Activated naive CD4-positive, alpha-beta T cell treated with anti-CD3 and anti-CD28 coated beads, Interleukin-2, amount 50 U/mL, for 16 hours (primary cell): ENCODE results near the gene LYZL1.
"Not testable (repeated sequence)": the region's sequence is repeated elsewhere in the genome, so short reads cannot be mapped to it uniquely, and the experiment has no call there.

ENCODE experiments used
- DNase-seq: peaks from one replicate; pipeline ENCODE4 v3.0.0-alpha.2; 2020

LYZL1 gene

GRCh38 chr10:29265210-29265768, 23.6 kb upstream of the LYZL1 start:
- DNase-seq, result no peak

DNA sequence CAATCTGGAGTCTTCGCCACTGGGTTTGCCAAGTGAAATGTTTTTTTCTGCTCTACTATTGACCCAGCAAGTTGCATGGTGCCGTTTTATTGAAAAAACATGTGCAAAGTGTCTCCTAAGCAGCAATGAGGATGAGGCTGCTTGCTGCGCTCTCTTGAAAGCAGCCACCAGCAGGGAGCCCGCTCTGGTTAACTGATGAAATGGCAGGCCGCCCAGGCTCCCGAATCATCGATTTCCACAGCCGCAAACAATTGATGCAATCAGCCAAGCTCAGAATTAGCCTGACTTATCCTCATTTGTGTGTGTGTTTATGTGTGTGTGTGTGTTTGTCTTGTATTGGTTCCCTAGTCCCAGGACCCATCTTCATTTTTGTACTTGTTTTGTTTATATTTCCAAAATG, 22.2 kb upstream of the LYZL1 start:
- no peak for DNase-seq

GRCh38 chr10:29268011-29268410, 20.9 kb upstream of the LYZL1 start:
- DNase-seq, result no peak

DNA sequence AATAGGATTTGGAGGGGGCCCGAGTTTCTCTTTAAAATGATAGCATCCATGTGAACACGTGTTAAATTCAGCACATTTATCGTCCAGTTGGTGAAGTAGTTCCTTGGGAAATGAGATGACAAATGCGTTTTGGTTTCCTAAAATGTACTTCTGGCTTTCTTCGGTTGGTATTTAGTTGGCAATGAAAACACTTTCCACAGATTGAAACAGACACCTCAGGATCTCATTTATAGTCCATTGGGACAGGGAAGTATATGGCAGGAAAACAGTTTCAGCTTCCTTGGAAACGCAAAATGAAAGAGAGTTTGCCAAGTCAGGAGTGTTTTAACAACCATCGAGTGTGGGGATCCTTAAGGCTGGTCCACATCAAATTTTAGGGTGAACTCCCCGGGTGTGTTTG, 19.4 kb upstream of the LYZL1 start:
- DNase-seq, result no peak

- DNase-seq, result no peak
Observed at GRCh38 chr10:29270883-29271282, 18.0 kb upstream of the LYZL1 start.

- no peak for DNase-seq
Observed at GRCh38 chr10:29271877-29272276, 17.0 kb upstream of the LYZL1 start.

GRCh38 chr10:29273478-29273877, 15.4 kb upstream of the LYZL1 start:
- no peak for DNase-seq

- DNase-seq, result no peak
Observed at GRCh38 chr10:29276251-29276850, 12.5 kb upstream of the LYZL1 start.

- DNase-seq, result no peak
Observed at GRCh38 chr10:29277296-29277695, 11.6 kb upstream of the LYZL1 start.

- no peak for DNase-seq
Observed at GRCh38 chr10:29279779-29280487, 8.9 kb upstream of the LYZL1 start.

GRCh38 chr10:29280488-29280840, 8.4 kb upstream of the LYZL1 start:
- no peak for DNase-seq

DNA sequence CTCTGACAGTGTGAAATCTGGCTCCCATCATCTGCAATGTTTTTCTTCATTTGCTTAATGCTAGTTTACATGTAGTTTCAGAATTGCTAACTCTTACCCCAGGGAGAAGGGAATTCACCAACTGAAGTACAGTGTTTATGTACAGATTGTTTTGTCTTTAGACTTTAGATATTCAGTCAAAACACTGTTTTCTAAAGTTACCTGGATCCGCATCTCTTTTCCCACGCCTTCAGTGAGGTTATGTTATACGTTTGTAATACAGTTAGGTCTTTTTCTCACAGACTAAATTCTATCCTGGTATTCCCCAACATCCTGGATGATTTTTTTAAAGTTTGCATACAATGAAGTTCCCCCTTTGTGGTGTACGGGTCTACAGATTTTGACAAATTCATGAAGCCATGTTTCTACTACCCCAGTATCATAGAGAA, 3.2 kb upstream of the LYZL1 start:
- DNase-seq, result no peak

GRCh38 chr10:29287635-29288034, 1.2 kb upstream of the LYZL1 start:
- no peak for DNase-seq

DNA sequence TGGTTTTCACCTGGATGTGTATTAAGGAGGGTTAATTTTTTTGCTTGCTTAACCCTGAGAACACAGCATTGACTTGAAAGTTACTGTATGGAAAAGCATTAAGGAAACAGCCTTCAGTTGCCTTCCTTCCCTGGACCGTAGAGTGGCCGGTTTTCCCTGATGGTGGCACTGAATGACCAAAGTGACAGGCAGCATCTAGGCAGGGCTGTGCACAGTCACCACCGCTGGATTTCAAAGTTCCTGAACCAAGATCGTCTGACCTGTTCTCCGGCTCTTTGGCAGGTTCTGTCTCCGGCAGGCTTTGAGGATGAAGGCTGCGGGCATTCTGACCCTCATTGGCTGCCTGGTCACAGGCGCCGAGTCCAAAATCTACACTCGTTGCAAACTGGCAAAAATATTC, 2.7 kb downstream of the LYZL1 start:
- not testable (repeated sequence) for DNase-seq

DNA sequence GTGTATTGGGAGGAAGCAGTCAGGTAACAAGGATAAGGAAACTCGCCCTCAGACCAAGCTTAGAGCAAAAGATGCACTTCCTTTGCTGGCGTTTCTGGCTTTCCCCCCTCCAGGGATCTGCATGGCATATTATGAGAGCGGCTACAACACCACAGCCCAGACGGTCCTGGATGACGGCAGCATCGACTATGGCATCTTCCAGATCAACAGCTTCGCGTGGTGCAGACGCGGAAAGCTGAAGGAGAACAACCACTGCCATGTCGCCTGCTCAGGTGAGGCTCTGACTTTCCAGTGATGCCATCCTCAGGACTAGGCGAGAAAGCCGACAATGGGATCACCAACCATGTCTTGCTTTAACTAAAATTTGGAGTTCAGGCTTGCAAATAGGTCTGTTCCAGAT, 3.5 kb downstream of the LYZL1 start:
- DNase-seq, result not testable (repeated sequence)

DNA sequence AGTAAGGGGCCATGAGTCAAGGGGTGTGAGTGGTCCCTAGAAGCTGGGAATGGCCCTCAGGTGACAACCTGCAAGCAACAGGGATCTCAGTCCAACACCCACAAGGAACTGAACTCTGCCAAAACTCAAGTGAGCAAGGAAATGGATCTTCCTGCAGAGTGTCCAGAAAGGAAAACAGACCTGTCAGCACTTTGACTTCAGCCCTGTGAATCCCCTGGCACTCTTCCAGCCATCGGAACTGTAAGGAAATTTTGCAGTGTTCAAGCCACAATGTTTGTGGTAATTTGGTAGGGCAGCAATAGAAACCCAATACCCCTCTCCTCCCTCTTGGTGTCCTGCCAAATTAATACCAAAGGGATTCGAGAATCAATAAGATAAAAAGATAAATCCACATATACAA, 6.9 kb downstream of the LYZL1 start:
- DNase-seq, result no peak

DNA sequence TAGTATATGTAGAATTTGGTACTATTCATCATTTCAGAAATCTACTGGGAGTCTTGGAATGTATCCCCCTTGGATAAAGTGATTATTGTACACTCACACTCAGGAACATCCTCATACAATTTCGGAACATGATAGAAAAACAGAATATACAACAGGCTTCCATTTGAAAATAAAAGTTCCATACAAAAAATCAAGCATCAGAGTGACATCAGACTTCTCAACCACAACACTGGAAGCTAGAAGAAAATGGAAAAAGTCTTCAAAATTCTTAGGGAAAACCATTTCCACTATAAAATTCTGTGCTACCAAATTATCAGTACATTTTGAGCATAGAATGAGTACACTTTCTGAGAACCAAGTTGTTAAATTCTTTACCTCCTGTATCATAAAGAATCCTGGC, 8.8 kb downstream of the LYZL1 start:
- no peak for DNase-seq

DNA sequence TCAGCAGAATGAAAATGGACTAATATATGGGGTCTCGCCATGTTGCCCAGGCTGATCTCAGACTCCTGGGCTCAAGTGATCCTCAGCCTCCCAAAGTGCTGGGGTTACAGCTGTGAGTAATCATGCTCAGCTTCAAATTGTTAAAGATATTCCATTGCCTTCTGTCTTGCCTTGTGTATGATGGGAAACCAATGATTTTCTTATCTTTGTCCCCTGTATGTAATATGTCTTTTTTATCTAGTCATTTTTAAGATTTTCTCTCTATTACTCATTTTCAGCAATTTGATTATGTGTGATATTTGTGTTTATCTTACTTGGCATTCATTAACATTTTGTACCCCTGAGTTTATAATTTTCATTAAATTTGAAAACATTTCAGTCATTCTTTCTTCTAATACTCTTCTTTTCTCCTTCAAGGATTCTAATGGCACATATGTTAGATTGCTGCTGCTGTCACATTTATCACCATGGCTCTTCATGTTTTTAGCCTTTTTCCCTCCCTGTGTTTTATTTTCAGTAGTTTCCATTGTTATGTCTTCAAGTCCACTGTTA, 12.6 kb downstream of the LYZL1 start:
- DNase-seq, result no peak

GRCh38 chr10:29302499-29302898, 13.6 kb downstream of the LYZL1 start:
- no peak for DNase-seq

DNA sequence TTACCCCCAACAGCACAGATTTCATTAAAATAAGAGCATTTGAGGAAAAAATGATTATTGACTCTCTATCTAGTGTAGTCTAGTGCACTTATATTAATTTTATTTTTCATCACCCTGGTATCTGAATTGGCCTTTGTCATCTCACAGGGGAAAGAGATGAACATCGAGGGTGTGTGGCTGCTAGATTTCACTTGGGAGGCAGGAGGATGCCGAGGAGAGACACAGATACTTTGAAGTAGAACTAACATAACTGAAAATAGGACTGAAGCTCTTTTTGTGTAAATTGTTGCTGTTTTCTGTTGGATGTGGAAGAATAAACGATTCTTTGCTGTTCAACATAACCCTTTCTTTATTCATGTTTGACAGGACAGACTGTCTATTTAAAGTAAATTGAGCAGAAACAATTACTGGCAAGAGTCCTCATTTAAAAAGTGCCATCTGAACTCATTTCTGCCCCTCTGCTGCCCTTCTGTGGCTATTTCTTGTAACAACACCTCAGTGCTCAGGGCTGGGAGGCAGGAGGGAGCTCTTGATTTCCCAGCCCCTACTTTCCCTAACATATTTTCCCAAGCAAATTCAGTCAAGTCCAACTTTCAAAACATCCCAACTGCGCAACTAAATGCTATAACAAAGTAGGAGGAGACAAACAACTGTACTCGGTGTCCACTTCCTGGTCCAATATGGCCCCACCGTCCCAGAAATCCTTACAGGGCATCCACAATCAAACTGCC, 15.6 kb downstream of the LYZL1 start:
- DNase-seq, result no peak

DNA sequence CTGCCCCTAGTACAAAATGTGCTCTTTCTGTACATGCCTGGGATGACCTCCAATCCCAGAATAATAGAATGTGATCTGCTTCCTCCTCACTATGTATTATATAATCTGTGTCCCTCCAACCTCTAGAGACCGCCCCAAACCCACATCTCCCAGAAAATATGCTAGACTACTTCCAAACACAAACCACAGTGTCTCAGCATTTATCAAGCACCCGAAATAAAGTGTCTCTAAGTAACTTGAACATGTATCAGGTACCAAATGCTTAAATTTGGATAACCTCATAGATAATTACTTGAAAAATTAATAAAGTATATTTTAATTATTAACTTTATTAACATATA, 16.1 kb downstream of the LYZL1 start:
- DNase-seq, result no peak

- no peak for DNase-seq
Observed at GRCh38 chr10:29306688-29307087, 17.8 kb downstream of the LYZL1 start.

DNA sequence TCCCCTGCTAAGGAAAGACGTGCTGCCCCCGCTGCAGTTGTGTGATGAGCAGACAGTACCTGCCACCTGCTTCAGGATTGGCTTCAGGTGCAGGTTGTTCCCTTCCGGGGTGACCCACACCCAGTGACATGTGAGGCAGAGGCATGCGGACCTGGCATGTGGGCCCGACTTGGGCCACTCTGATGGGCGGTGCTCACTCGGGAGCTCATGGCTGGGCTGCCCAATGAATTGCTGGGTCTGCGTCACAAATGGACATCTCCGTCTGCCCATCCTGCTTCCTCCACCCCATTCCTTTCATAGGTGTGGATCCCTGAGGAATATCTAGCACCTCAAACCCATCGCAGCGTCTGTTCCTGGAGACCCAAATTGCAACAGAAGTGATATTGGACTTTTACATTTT, 19.3 kb downstream of the LYZL1 start:
- DNase-seq, result not testable (repeated sequence)

GRCh38 chr10:29309465-29309864, 20.6 kb downstream of the LYZL1 start:
- DNase-seq, result no peak
